Peyer's patch (tissue), 4 donors: ENCODE results near the gene LAMB1. TPM values are rescaled to one million over a fixed set of nuclear protein-coding genes. Genes with fewer than 3 reads are reported as not detected.

Source experiments
- DNase-seq, 3 donors: peaks; one replicate each; pipeline ENCODE4 v3.0.0-alpha.2; 2017 to 2019
- H3K27ac ChIP-seq, 4 donors: fragments of 200-600 bp; sonication (generic); one replicate each; pipeline ENCODE4 v1.5.1; 2016 to 2019
- H3K27me3 ChIP-seq, 2 donors: fragments of 200-600 bp; sonication (generic); one replicate each; pipeline ENCODE4 v1.5.1; 2019
- H3K36me3 ChIP-seq, 3 donors: fragments of 200-600 bp; sonication (generic); one replicate each; pipeline ENCODE4 v1.5.1; 2016 to 2019
- H3K4me1 ChIP-seq, 4 donors: fragments of 200-600 bp; sonication (generic); one replicate each; pipeline ENCODE4 v1.5.1; 2016 to 2019
- H3K4me3 ChIP-seq, 4 donors: fragments of 200-600 bp; sonication (generic); 1 replicate in 3 of 4; 2 replicates in 1 of 4; pipeline ENCODE4 v1.5.1; 2016 to 2019; ENCODE audit warnings: mild to moderate bottlenecking in 1 of 4
- H3K9me3 ChIP-seq, 4 donors: fragments of 200-600 bp; sonication (generic); one replicate each; pipeline ENCODE4 v1.5.1; 2016 to 2019; ENCODE audit warnings: mild to moderate bottlenecking in 1 of 4
- CTCF ChIP-seq, 6 experiments: fragments of 450-650 bp in 4 of 6; fragments of 200-600 bp in 2 of 6; sonication (generic) in 1 of 6; IDR thresholded peaks; one replicate each; pipeline ENCODE4 v1.5.1; 2017 to 2019; ENCODE audit warnings: antibody characterized with exemption in 6 of 6, mild to moderate bottlenecking in 3 of 6, moderate library complexity in 1 of 6
- POLR2A ChIP-seq, 2 donors: fragments of 450-650 bp; IDR thresholded peaks; one replicate each; pipeline ENCODE4 v1.5.1; 2017; ENCODE audit warnings: antibody characterized with exemption in 2 of 2, mild to moderate bottlenecking in 2 of 2, moderate library complexity in 2 of 2
- total RNA-seq, 4 donors: library from RNA; depleted of rRNA; stranded (reverse); fragments of >200 nt; gene quantifications; one replicate each; pipeline ENCODE4 v1.1.0, GENCODE V29; 2016

LAMB1 gene
- total RNA-seq, 4 donors from 2014 or later: 97.6 to 821 (median 155) TPM

GRCh38 chr7:108017776-108018151 lies 14.8 kb upstream of the LAMB1 start:
- Histone ChIP-seq H3K27me3 (no peaks in the 10 kb centered on the region), H3K9me3 (no peaks in the 10 kb centered on the region), H3K4me1 (peaks cover 0 to 27% (median 0%) of the 10 kb centered on the region in 4 donors), H3K4me3 (no peak overlapping the region), H3K27ac (no peak overlapping the region), H3K36me3 (no peaks in the 10 kb centered on the region)
- TF ChIP-seq CTCF (IDR thresholded peaks at IDR 0.05) (no peak), POLR2A (IDR thresholded peaks at IDR 0.05) (no peak)
- DNase-seq: no peak

- no peaks in the 10 kb centered on the region for H3K36me3 ChIP-seq
- H3K9me3 ChIP-seq: no peaks in the 10 kb centered on the region
- no peaks in the 10 kb centered on the region for H3K27me3 ChIP-seq
- no peak for DNase-seq
- H3K4me1 ChIP-seq: peaks cover 0 to 29% (median 0%) of the 10 kb centered on the region in 4 donors
- no peak overlapping the region for H3K4me3 ChIP-seq
- no peak for TF ChIP-seq POLR2A (IDR thresholded peaks at IDR 0.05)
- peak in 5 of 6 experiments; percentile 6 to 65 (median 59) for TF ChIP-seq CTCF (IDR thresholded peaks at IDR 0.05)
- H3K27ac ChIP-seq: no peak overlapping the region
Measured at GRCh38 chr7:108016841-108017775, 14.1 kb upstream of the LAMB1 start.

- Histone ChIP-seq H3K4me3 (no peak overlapping the region), H3K4me1 (peaks cover 0 to 29% (median 0%) of the 10 kb centered on the region in 4 donors), H3K36me3 (no peaks in the 10 kb centered on the region), H3K27ac (no peak overlapping the region), H3K9me3 (no peaks in the 10 kb centered on the region), H3K27me3 (no peaks in the 10 kb centered on the region)
- TF ChIP-seq CTCF (IDR thresholded peaks at IDR 0.05): no peak
- TF ChIP-seq POLR2A (IDR thresholded peaks at IDR 0.05): no peak
- DNase-seq: no peak
Measured at GRCh38 chr7:108015740-108016139, 12.8 kb upstream of the LAMB1 start.

GRCh38 chr7:108014747-108015682 lies 12.1 kb upstream of the LAMB1 start:
- H3K27ac ChIP-seq: peak overlapping the region in 1 of 4 donors; percentile 16

More at GRCh38 chr7:108014747-108015682, 12.1 kb upstream of the LAMB1 start:
- no peak for TF ChIP-seq CTCF (IDR thresholded peaks at IDR 0.05)
- TF ChIP-seq POLR2A (IDR thresholded peaks at IDR 0.05): no peak
- H3K4me1 ChIP-seq: peaks cover 0 to 29% (median 0%) of the 10 kb centered on the region in 4 donors
- no peaks in the 10 kb centered on the region for H3K27me3 ChIP-seq
- H3K4me3 ChIP-seq: no peak overlapping the region
- H3K36me3 ChIP-seq: no peaks in the 10 kb centered on the region
- H3K9me3 ChIP-seq: no peaks in the 10 kb centered on the region
- no peak for DNase-seq
